Measurements from ENCODE around the gene LDLRAD4.

Gene LDLRAD4

DNA sequence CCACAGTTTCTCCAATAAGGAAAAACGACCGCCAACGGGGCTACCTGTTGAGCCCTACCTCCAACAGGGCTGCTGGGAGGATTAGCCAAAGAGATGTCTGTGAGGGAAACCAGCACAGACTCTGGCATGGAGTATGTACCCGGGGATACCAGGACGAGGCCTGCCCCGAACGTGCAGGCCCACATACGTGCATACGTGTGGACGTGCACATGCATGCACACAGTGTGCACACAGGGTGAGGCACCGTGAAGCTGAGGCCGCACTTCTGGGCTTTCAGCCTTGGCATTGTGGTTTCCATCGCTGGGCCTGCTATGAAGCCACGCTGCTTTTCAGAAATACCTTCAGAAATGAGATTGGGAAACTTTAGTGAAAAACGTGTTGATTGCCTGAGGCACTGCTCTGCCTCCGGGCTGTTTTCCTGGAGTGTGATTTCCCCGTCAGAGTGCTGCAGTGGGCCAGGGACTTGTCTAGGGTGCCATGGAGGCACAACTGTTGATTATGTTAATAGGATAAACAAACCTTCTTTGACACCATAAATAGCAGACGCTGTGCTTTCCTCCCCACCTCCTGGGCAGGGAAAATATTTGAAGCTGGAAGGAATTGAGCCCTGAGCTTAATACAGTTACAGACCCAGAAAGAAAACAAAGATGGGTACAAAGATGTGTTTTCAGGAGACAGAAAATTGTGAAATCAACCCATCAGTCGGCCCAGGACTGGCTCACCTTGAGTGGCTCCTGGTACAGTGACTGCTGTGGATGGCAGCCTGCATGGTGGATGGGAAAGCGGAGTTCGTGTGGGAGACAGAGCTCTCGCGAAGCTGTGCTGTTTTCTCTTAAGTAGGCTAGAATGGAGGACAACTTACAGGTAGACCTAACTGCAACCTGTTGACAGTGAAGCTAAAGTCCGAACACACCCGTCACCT is 325.5 kb downstream of the LDLRAD4 start:
- no peak for DNase-seq (ENCODE audit: extremely low read depth, low read depth)
- TF ChIP-seq, protein P1, sequence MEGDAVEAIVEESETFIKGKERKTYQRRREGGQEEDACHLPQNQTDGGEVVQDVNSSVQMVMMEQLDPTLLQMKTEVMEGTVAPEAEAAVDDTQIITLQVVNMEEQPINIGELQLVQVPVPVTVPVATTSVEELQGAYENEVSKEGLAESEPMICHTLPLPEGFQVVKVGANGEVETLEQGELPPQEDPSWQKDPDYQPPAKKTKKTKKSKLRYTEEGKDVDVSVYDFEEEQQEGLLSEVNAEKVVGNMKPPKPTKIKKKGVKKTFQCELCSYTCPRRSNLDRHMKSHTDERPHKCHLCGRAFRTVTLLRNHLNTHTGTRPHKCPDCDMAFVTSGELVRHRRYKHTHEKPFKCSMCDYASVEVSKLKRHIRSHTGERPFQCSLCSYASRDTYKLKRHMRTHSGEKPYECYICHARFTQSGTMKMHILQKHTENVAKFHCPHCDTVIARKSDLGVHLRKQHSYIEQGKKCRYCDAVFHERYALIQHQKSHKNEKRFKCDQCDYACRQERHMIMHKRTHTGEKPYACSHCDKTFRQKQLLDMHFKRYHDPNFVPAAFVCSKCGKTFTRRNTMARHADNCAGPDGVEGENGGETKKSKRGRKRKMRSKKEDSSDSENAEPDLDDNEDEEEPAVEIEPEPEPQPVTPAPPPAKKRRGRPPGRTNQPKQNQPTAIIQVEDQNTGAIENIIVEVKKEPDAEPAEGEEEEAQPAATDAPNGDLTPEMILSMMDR (IDR thresholded peaks at IDR 0.05; ENCODE audit: low read depth, low read length), result no peak

DNA sequence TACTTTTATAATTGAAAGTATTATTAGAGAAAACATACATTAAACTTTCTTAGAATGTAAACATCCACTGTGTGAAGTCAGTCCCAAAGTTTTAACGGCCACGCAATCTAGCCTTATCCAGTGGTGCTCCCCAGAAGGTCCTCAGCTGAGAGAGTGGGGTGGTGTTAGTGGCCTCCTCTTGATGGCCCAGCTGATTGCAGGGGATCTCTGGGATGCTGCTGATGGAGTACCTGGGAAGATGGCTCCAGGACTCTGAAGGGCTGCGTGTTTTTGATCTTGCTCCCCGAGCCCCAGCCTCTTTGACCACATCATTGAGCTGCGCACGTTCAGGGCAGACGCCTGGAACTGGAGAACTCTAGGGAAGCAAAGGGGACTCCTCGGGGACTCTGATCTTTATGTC is 326.4 kb downstream of the LDLRAD4 start:
- no peak for DNase-seq (ENCODE audit: extremely low read depth, low read depth)
- TF ChIP-seq, protein P1 (IDR thresholded peaks at IDR 0.05; ENCODE audit: low read depth, low read length), result no peak

DNA sequence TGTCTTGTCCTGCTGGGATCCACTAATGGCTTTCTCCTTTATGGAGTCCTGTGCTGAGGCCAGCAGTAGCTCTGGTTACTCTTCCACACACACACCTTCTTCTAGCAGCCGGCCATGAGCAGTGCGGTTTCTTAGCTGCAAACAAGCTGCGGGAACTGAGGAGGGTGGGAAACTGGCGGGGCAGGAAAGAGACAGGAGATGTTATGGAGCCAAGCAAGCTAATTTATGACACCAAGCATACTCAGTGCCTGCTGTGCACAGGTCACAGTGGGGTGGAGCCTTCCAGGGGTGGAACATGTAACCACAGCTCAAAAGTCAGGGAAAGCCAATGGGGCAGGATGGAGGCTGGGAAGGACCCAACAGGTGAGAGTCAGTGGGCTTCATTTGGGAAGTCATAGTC is 327.0 kb downstream of the LDLRAD4 start:
- DNase-seq (ENCODE audit: extremely low read depth, low read depth), result no peak
- TF ChIP-seq, protein P1 (IDR thresholded peaks at IDR 0.05; ENCODE audit: low read depth, low read length), result no peak

DNA sequence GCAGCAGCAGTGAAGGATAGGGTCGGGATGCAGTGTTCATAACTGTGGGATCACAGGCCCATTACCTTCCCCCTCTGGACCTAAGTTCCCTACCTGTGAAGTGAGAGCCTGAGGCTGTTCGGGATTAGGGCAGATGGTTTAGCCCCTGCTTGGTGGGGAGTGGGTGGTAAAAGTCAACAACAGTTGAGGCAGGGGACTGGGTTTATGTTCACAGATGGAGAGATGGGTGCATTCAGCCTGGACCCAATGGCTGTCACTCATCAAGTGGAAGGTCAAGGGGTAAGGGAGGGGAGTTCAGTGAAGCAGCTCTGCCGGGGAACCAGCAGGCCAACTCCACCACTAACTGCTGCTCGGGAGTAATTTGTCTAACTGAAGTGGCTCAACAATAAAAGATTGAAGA is 327.4 kb downstream of the LDLRAD4 start:
- DNase-seq (ENCODE audit: extremely low read depth, low read depth), result no peak
- TF ChIP-seq, protein P1 (IDR thresholded peaks at IDR 0.05; ENCODE audit: low read depth, low read length), result no peak

DNA sequence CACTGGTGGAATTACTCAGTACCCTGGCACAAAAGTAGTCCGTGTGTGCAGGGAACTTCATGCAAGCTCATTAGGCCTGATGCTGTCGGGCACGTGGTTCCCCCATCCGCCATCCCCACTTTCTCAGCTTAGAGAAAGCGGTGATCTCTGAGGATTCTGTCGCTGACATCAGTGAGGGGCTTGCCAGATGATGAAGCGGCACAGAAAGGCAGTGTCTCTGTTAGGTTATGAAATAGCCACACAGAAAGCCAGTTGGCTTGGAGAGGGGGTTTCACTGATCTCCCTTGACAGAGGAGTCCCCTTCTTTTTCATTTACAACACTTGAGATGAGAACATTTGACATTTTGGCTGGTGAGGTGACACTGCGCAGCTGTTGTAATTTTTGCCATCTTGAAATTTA is 328.1 kb downstream of the LDLRAD4 start:
- TF ChIP-seq, protein P1 (IDR thresholded peaks at IDR 0.05; ENCODE audit: low read depth, low read length), result no peak
- no peak for DNase-seq (ENCODE audit: extremely low read depth, low read depth)

DNA sequence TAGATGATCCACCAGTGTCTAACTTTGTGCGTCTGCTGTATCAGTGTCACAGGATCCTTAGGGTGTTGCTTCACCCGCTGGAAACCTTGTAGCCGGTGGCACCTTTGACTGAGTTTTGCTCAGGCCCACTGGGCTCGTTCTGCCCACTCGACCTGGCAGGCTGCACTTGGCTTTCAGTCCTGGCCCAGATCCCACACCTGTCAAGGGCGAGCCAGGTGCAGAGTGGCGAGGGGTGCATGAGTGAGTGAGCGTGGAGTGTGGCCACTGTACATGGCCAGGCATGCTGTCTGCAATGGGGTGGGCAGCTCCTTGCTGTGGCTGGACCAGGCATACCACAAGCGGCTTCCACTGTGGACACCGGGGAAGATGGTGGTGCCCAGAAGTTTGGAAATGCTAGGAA is 328.8 kb downstream of the LDLRAD4 start:
- no peak for DNase-seq (ENCODE audit: extremely low read depth, low read depth)

More for the DNA sequence above, 328.8 kb downstream of the LDLRAD4 start:
- TF ChIP-seq, protein P1 (IDR thresholded peaks at IDR 0.05; ENCODE audit: low read depth, low read length), result no peak
